Ascending aorta (tissue), 2 donors: ENCODE data around the gene ADAP1. TPM values are rescaled to one million over a fixed set of nuclear protein-coding genes. Genes with fewer than 3 reads are reported as not detected.

ENCODE experiments used
- DNase-seq, 2 donors: peaks; one replicate each; pipeline ENCODE4 v3.0.0-alpha.2; 2019; ENCODE audit warnings: low spot score in 2 of 2
- H3K27ac ChIP-seq, 2 donors: fragments of 200-600 bp; sonication (generic); one replicate each; pipeline ENCODE4 v1.5.1; 2016 to 2017; ENCODE audit warnings: mild to moderate bottlenecking in 1 of 2
- H3K27me3 ChIP-seq: fragments of 200-600 bp; sonication (generic); one replicate; pipeline ENCODE4 v1.5.1; 2017
- H3K36me3 ChIP-seq, 2 donors: fragments of 200-600 bp; sonication (generic); one replicate each; pipeline ENCODE4 v1.5.1; 2016
- H3K4me1 ChIP-seq, 2 donors: fragments of 200-600 bp; sonication (generic); one replicate each; pipeline ENCODE4 v1.5.1; 2016 to 2017; ENCODE audit warnings: mild to moderate bottlenecking in 1 of 2
- H3K4me3 ChIP-seq, 2 donors: fragments of 200-600 bp; sonication (generic); one replicate each; pipeline ENCODE4 v1.5.1; 2016 to 2017; ENCODE audit warnings: mild to moderate bottlenecking in 1 of 2
- H3K9me3 ChIP-seq, 2 donors: fragments of 200-600 bp; sonication (generic); one replicate each; pipeline ENCODE4 v1.5.1; 2016
- CTCF ChIP-seq, 3 experiments: fragments of 200-600 bp in 2 of 3; fragments of 450-650 bp in 1 of 3; sonication (generic) in 2 of 3; IDR thresholded peaks; one replicate each; pipeline ENCODE4 v1.5.1; 2016 to 2019; ENCODE audit warnings: antibody characterized with exemption in 3 of 3, mild to moderate bottlenecking in 1 of 3, moderate library complexity in 1 of 3
- intact Hi-C: fragments of 100-400 bp; cut with DNase I; formaldehyde crosslinking; loops from one replicate; pipeline ENCODE4 v1.15.1; 2023
- total RNA-seq: library from RNA; depleted of rRNA; stranded (reverse); fragments of >200 nt; gene quantifications from one replicate; pipeline ENCODE4 v1.1.0, GENCODE V29; 2016

ADAP1 gene
- total RNA-seq, 1 donor from 2014 or later: 44.5 TPM

- Histone ChIP-seq H3K27me3 (no peaks in the 10 kb centered on the region), H3K36me3 (no peaks in the 10 kb centered on the region), H3K9me3 (no peaks in the 10 kb centered on the region), H3K4me1 (no peaks in the 10 kb centered on the region), H3K4me3 (no peak overlapping the region), H3K27ac (no peak overlapping the region)
- no peak for TF ChIP-seq CTCF (IDR thresholded peaks at IDR 0.05)
- no peak for DNase-seq
- intact Hi-C loops: no loop called here
Observed at GRCh38 chr7:981793-982510, 27.5 kb upstream of the ADAP1 start.

GRCh38 chr7:979886-980571, 25.5 kb upstream of the ADAP1 start:
- H3K27me3 ChIP-seq: no peaks in the 10 kb centered on the region

GRCh38 chr7:979151-979550, 24.7 kb upstream of the ADAP1 start:
- Histone ChIP-seq H3K4me3 (no peak overlapping the region), H3K4me1 (peaks cover 0 to 6% of the 10 kb centered on the region in 2 donors), H3K27me3 (no peaks in the 10 kb centered on the region), H3K27ac (no peak overlapping the region), H3K36me3 (no peaks in the 10 kb centered on the region), H3K9me3 (no peaks in the 10 kb centered on the region)
- intact Hi-C loops: no loop called here
- no peak for DNase-seq
- no peak for TF ChIP-seq CTCF (IDR thresholded peaks at IDR 0.05)

More at GRCh38 chr7:979886-980571, 25.5 kb upstream of the ADAP1 start:
- DNase-seq: no peak
- H3K9me3 ChIP-seq: no peaks in the 10 kb centered on the region
- no peaks in the 10 kb centered on the region for H3K36me3 ChIP-seq
- TF ChIP-seq CTCF (IDR thresholded peaks at IDR 0.05): no peak
- peaks cover 0 to 3% of the 10 kb centered on the region in 2 donors for H3K4me1 ChIP-seq
- H3K4me3 ChIP-seq: no peak overlapping the region
- H3K27ac ChIP-seq: no peak overlapping the region
- intact Hi-C loops: no loop called here

GRCh38 chr7:978416-979091, 24.1 kb upstream of the ADAP1 start:
- no peak overlapping the region for H3K4me3 ChIP-seq
- H3K9me3 ChIP-seq: no peaks in the 10 kb centered on the region
- intact Hi-C loops: no loop called here
- H3K36me3 ChIP-seq: no peaks in the 10 kb centered on the region
- peaks cover 0 to 12% of the 10 kb centered on the region in 2 donors for H3K4me1 ChIP-seq
- no peaks in the 10 kb centered on the region for H3K27me3 ChIP-seq
- DNase-seq: no peak
- no peak for TF ChIP-seq CTCF (IDR thresholded peaks at IDR 0.05)
- no peak overlapping the region for H3K27ac ChIP-seq

GRCh38 chr7:978049-978346, 23.5 kb upstream of the ADAP1 start:
- intact Hi-C loops: no loop called here

More at GRCh38 chr7:978049-978346, 23.5 kb upstream of the ADAP1 start:
- peaks cover 0 to 2% of the 10 kb centered on the region in 2 donors for H3K36me3 ChIP-seq
- peaks cover 0 to 17% of the 10 kb centered on the region in 2 donors for H3K4me1 ChIP-seq
- no peaks in the 10 kb centered on the region for H3K9me3 ChIP-seq
- H3K27ac ChIP-seq: no peak overlapping the region
- no peak overlapping the region for H3K4me3 ChIP-seq
- H3K27me3 ChIP-seq: no peaks in the 10 kb centered on the region
- no peak for TF ChIP-seq CTCF (IDR thresholded peaks at IDR 0.05)
- DNase-seq: no peak
